Uterus (tissue), 2 donors: ENCODE measurements around the gene IRF9.

Experiments
- CTCF ChIP-seq, 4 experiments: fragments of 200-600 bp in 2 of 4; fragments of 450-650 bp in 2 of 4; sonication (generic) in 2 of 4; IDR thresholded peaks; one replicate each; pipeline ENCODE4 v1.5.1; 2016 to 2019; ENCODE audit warnings: antibody characterized with exemption in 4 of 4, mild to moderate bottlenecking in 2 of 4, moderate library complexity in 1 of 4
- POLR2A ChIP-seq, 2 donors: fragments of 450-650 bp; IDR thresholded peaks; one replicate each; pipeline ENCODE4 v1.6.1; 2016; ENCODE audit warnings: antibody characterized with exemption in 2 of 2, mild to moderate bottlenecking in 1 of 2, moderate library complexity in 1 of 2

GRCh38 chr14:24212924-24213865 is 52.1 kb downstream of the IRF9 start, which contains the start of gene CHMP4A:
- TF ChIP-seq CTCF (IDR thresholded peaks at IDR 0.05) (peak; percentile 9 to 37 (median 26)), POLR2A (IDR thresholded peaks at IDR 0.05) (peak; percentile 70 to 96)
